Panc1 (cell line): ENCODE results near the gene MRNIP. TPM values are rescaled to one million over a fixed set of nuclear protein-coding genes. Genes with fewer than 3 reads are reported as not detected.

Experiments
- ATAC-seq: fragments of 200-7000 bp; cut with Tn5 transposase; 2 replicates; pipeline ENCODE4 v1.9.1; 2020; ENCODE audit warnings: mild to moderate bottlenecking, moderate library complexity
- BruUV-seq: library from RNA; stranded (reverse); fragments of 400-500 nt; replicated peaks from 2 replicates; lab custom pipeline; 2021; lab: Mats Ljungman, UMichigan
- CTCF ChIA-PET: fragments of 300-600 bp; sonication (Branson Sonifier 250); formaldehyde crosslinking; loops from one replicate; lab custom pipeline; 2022; ENCODE audit warnings: antibody characterized with exemption; lab: Charles Lee
- POLR2A ChIA-PET: fragments of 300-600 bp; sonication (Branson Sonifier 250); formaldehyde crosslinking; loops from one replicate; lab custom pipeline; 2022; ENCODE audit warnings: antibody characterized with exemption; lab: Charles Lee
- DNase-seq: peaks from one replicate; pipeline ENCODE4 v3.0.0-alpha.2; 2010; ENCODE audit warnings: low read depth, low spot score
- H3K27ac ChIP-seq: 2 replicates; pipeline ENCODE4 v1.5.1; 2011; ENCODE audit warnings: mild to moderate bottlenecking, low read length, inconsistent platforms
- H3K27me3 ChIP-seq: fragments of 200-500 bp; sonication (Bioruptor generic); 2 replicates; pipeline ENCODE4 v1.6.0; 2014; ENCODE audit warnings: low read length, inconsistent platforms; ENCODE audit not compliant: control insufficient read depth, insufficient read depth
- H3K36me3 ChIP-seq: fragments of 200-500 bp; sonication (Bioruptor generic); 2 replicates; pipeline ENCODE4 v1.5.1; 2014; ENCODE audit warnings: inconsistent platforms, mild to moderate bottlenecking, low read length, moderate library complexity; ENCODE audit not compliant: control insufficient read depth, insufficient read depth
- H3K4me1 ChIP-seq: 2 replicates; pipeline ENCODE4 v1.5.1; 2011; ENCODE audit warnings: inconsistent platforms, mild to moderate bottlenecking, low read length, moderate library complexity; ENCODE audit not compliant: control insufficient read depth, insufficient read depth
- H3K4me3 ChIP-seq, 2 experiments: 2 replicates each; pipeline ENCODE4 v1.5.1; 2011 to 2012; ENCODE audit warnings: low read depth in 2 of 2, low read length in 2 of 2, mild to moderate bottlenecking in 2 of 2, inconsistent platforms in 1 of 2, moderate library complexity in 1 of 2
- H3K9me3 ChIP-seq: fragments of 200-500 bp; sonication (Bioruptor generic); 2 replicates; pipeline ENCODE4 v1.5.1; 2014; ENCODE audit warnings: low read depth, mild to moderate bottlenecking, inconsistent platforms, low read length, moderate library complexity; ENCODE audit not compliant: control insufficient read depth, insufficient read depth
- POLR2AphosphoS5 ChIP-seq: IDR thresholded peaks from 2 replicates; pipeline ENCODE4 v1.6.1; 2012; ENCODE audit warnings: mild to moderate bottlenecking, low read depth, low read length, moderate library complexity
- SIN3A ChIP-seq: IDR thresholded peaks from 2 replicates; pipeline ENCODE4 v1.6.1; 2012; ENCODE audit warnings: low read depth, mild to moderate bottlenecking, low read length, moderate library complexity, borderline replicate concordance; ENCODE audit not compliant: insufficient read depth
- TCF7L2 ChIP-seq: IDR thresholded peaks from 2 replicates; pipeline ENCODE4 v1.6.1; 2011; ENCODE audit warnings: mild to moderate bottlenecking, low read depth, low read length, inconsistent platforms
- in situ Hi-C: cut with HindIII; loops from 2 replicates; pipeline ENCODE4 v1.10.0; 2016; ENCODE audit warnings: low sequenced_read_pairs, low pct_unique_long_range_greater_than_20kb
- intact Hi-C: fragments of 100-400 bp; cut with micrococcal nuclease; formaldehyde crosslinking; loops from one replicate; pipeline ENCODE4 v1.10.0; 2022; ENCODE audit not compliant: unreplicated experiment
- total RNA-seq: library from RNA; stranded (reverse); gene quantifications from one replicate; pipeline ENCODE4 v1.2.1, GENCODE V29; 2021; ENCODE audit not compliant: unreplicated experiment
- TF ChIP-seq, protein P1 (sequence below), 2 experiments: IDR thresholded peaks; 2 replicates each; pipeline ENCODE4 v1.6.1; 2011 to 2012; ENCODE audit warnings: low read depth in 2 of 2, control low read depth in 1 of 2, low read length in 1 of 2, mild to moderate bottlenecking in 1 of 2, moderate library complexity in 1 of 2; ENCODE audit not compliant: insufficient read depth in 1 of 2
- TF ChIP-seq, protein P2 (sequence below): fragments of 450-650 bp; IDR thresholded peaks from 2 replicates; pipeline ENCODE4 v1.5.1; 2017; ENCODE audit warnings: mild to moderate bottlenecking

MRNIP gene
- total RNA-seq, 1 experiment from 2014 or later: 33.0 TPM

DNA sequence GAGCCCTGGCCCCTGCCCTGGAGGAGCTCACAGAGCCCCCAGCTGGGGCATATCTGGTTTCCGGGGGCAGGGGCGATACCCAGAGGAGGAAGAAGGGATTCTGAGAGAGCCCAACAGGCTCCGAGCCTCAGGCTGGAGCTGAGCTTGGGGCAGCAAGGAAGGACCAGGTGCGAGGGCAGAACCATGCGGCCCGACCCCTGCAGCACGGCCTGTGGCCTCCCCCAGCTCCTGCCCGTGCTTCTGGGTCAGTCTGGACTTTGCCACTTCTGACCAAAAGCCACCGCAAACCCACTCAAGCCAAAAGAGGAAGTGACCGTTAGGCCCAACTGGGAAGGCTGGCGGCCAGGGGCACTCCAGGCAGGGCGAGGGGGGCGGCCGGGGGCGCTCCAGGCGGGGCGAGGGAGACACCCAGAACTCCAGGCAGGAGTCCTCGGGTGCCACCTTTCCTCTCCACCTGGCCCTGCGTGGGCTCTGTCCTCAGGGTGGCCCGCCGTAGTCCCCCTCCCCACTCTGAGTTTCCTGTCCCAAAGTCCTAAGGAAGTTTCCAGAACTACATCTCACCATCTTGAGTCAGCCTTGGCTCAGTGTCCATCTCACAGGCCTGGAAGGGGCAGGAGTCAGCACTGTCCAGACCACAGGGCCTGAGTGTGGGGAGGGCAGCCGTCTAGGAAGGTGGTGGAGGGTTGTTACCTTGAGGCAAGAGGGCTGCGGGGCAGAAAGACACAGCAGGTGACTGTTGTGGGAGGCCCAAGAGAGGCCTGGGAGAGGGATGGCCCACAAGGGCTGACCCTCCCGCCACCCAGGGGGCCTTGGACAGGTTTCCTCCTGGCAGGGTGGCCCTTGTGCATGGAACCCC is 65.8 kb downstream of the MRNIP start:
- Histone ChIP-seq H3K27me3 (no peaks in the 10 kb centered on the region), H3K4me3 (no peak overlapping the region), H3K27ac (no peak overlapping the region), H3K4me1 (peaks cover 9% of the 10 kb centered on the region), H3K36me3 (no peaks in the 10 kb centered on the region), H3K9me3 (no peaks in the 10 kb centered on the region)
- in situ Hi-C loops (no loop called here), intact Hi-C loops (no loop called here)
- POLR2A ChIA-PET: no interaction called here
- ATAC-seq (no peak), DNase-seq (no peak)
- CTCF ChIA-PET: interaction anchor here (0.6 kb wide), 1 partner anchor 30 kb away, joined by 5 read pairs; no protein-coding TSS in a partner anchor
- BruUV-seq: no TSS peak
- TF ChIP-seq, protein P1, sequence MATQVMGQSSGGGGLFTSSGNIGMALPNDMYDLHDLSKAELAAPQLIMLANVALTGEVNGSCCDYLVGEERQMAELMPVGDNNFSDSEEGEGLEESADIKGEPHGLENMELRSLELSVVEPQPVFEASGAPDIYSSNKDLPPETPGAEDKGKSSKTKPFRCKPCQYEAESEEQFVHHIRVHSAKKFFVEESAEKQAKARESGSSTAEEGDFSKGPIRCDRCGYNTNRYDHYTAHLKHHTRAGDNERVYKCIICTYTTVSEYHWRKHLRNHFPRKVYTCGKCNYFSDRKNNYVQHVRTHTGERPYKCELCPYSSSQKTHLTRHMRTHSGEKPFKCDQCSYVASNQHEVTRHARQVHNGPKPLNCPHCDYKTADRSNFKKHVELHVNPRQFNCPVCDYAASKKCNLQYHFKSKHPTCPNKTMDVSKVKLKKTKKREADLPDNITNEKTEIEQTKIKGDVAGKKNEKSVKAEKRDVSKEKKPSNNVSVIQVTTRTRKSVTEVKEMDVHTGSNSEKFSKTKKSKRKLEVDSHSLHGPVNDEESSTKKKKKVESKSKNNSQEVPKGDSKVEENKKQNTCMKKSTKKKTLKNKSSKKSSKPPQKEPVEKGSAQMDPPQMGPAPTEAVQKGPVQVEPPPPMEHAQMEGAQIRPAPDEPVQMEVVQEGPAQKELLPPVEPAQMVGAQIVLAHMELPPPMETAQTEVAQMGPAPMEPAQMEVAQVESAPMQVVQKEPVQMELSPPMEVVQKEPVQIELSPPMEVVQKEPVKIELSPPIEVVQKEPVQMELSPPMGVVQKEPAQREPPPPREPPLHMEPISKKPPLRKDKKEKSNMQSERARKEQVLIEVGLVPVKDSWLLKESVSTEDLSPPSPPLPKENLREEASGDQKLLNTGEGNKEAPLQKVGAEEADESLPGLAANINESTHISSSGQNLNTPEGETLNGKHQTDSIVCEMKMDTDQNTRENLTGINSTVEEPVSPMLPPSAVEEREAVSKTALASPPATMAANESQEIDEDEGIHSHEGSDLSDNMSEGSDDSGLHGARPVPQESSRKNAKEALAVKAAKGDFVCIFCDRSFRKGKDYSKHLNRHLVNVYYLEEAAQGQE (IDR thresholded peaks at IDR 0.05; ENCODE audit: insufficient read depth in 1 of 2, low read depth in 2 of 2, low read length in 1 of 2): no peak
- TF ChIP-seq POLR2AphosphoS5 (no peak), SIN3A (no peak), TCF7L2 (no peak)
- TF ChIP-seq, protein P2, sequence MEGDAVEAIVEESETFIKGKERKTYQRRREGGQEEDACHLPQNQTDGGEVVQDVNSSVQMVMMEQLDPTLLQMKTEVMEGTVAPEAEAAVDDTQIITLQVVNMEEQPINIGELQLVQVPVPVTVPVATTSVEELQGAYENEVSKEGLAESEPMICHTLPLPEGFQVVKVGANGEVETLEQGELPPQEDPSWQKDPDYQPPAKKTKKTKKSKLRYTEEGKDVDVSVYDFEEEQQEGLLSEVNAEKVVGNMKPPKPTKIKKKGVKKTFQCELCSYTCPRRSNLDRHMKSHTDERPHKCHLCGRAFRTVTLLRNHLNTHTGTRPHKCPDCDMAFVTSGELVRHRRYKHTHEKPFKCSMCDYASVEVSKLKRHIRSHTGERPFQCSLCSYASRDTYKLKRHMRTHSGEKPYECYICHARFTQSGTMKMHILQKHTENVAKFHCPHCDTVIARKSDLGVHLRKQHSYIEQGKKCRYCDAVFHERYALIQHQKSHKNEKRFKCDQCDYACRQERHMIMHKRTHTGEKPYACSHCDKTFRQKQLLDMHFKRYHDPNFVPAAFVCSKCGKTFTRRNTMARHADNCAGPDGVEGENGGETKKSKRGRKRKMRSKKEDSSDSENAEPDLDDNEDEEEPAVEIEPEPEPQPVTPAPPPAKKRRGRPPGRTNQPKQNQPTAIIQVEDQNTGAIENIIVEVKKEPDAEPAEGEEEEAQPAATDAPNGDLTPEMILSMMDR: no peak

DNA sequence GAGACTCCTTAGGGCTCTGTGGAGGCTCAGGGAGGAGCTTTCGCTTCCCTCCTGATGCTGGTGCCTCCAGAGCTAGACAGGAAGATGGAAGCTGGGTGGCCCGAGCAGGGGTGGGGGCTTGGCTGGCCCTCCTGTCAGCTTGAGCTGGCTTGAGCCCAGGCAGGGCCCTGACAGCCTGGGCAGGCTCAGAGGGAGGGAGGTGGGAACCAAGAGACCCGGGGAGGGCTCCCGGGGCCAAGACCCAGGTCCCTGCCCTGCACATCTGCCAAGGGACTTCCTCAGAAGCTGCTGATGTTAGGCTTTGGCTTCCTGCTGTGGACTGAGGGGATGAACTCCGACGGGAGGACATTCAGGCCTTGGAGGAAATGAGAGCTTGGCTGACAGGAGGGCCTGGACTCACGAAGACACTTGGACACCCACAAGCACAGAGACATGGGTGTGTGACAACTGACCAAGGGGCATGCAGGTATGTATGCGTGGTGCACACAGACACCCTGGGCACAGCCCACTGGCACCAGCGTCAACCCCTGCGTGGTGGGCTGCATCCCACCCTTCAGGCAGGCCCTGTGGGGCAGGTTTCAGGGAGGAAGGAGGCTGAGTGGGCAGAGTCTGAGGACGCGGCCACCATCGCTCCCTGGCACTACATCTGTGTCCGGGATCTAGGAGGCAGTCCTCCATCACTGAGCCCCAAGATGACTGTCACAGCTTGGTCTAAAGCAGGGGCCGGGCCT is 66.6 kb downstream of the MRNIP start:
- CTCF ChIA-PET: interaction anchor here (0.6 kb wide), 1 partner anchor 30 kb away, joined by 5 read pairs; no protein-coding TSS in a partner anchor
- ATAC-seq: no peak
- no peak overlapping the region for H3K4me3 ChIP-seq

More for the DNA sequence above, 66.6 kb downstream of the MRNIP start:
- no peak for TF ChIP-seq TCF7L2
- TF ChIP-seq, protein P2: no peak
- no peak for TF ChIP-seq SIN3A
- TF ChIP-seq, protein P1 (IDR thresholded peaks at IDR 0.05; ENCODE audit: insufficient read depth in 1 of 2, low read depth in 2 of 2, low read length in 1 of 2): no peak
- TF ChIP-seq POLR2AphosphoS5: no peak
- intact Hi-C loops: no loop called here
- H3K4me1 ChIP-seq: peaks cover 9% of the 10 kb centered on the region
- in situ Hi-C loops: no loop called here
- H3K27me3 ChIP-seq: no peaks in the 10 kb centered on the region
- H3K9me3 ChIP-seq: no peaks in the 10 kb centered on the region
- H3K36me3 ChIP-seq: no peaks in the 10 kb centered on the region
- no peak for DNase-seq
- POLR2A ChIA-PET: interaction anchor here (0.5 kb wide), 1 partner anchor 19 kb away, joined by 5 read pairs; no protein-coding TSS in a partner anchor
- H3K27ac ChIP-seq: no peak overlapping the region
- no TSS peak for BruUV-seq
